ENCODE data around the gene DBT.

- TF ChIP-seq, protein P1, sequence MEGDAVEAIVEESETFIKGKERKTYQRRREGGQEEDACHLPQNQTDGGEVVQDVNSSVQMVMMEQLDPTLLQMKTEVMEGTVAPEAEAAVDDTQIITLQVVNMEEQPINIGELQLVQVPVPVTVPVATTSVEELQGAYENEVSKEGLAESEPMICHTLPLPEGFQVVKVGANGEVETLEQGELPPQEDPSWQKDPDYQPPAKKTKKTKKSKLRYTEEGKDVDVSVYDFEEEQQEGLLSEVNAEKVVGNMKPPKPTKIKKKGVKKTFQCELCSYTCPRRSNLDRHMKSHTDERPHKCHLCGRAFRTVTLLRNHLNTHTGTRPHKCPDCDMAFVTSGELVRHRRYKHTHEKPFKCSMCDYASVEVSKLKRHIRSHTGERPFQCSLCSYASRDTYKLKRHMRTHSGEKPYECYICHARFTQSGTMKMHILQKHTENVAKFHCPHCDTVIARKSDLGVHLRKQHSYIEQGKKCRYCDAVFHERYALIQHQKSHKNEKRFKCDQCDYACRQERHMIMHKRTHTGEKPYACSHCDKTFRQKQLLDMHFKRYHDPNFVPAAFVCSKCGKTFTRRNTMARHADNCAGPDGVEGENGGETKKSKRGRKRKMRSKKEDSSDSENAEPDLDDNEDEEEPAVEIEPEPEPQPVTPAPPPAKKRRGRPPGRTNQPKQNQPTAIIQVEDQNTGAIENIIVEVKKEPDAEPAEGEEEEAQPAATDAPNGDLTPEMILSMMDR (IDR thresholded peaks at IDR 0.05), result no peak
- no peak for TF ChIP-seq ZFX (IDR thresholded peaks at IDR 0.05; ENCODE audit: borderline replicate concordance)
Measured at GRCh38 chr1:100232156-100232555, 17.5 kb downstream of the DBT start.

All from 22Rv1 (cell line).